HepG2 (cell line): ENCODE results near the gene CLEC16A. TPM values are rescaled to one million over a fixed set of nuclear protein-coding genes. Genes with fewer than 3 reads are reported as not detected.

Experiments used
- CENPX ChIP-seq: sonication (generic); formaldehyde crosslinking; IDR thresholded peaks from 2 replicates; pipeline ENCODE4 v1.9.0; 2021; ENCODE audit warnings: mild to moderate bottlenecking, missing genetic modification reagents, moderate library complexity
- IKZF4 ChIP-seq: sonication (generic); formaldehyde crosslinking; IDR thresholded peaks from 2 replicates; pipeline ENCODE4 v1.5.1; 2020; ENCODE audit warnings: borderline replicate concordance, mild to moderate bottlenecking, low read depth, missing genetic modification reagents; ENCODE audit errors: not compliant biosample characterization
- KDM5B ChIP-seq: sonication (generic); formaldehyde crosslinking; IDR thresholded peaks from 2 replicates; pipeline ENCODE4 v1.4.0; 2020; ENCODE audit warnings: missing genetic modification reagents, mild to moderate bottlenecking, borderline replicate concordance
- MXD4 ChIP-seq: IDR thresholded peaks from 2 replicates; pipeline ENCODE4 v1.6.1; 2016; ENCODE audit warnings: mild to moderate bottlenecking, missing biosample characterization, missing genetic modification reagents
- MYNN ChIP-seq: sonication (generic); formaldehyde crosslinking; IDR thresholded peaks from 2 replicates; pipeline ENCODE4 v1.4.0; 2020; ENCODE audit warnings: mild to moderate bottlenecking, low read depth, missing genetic modification reagents
- SIN3B ChIP-seq: fragments of 150-350 bp; IDR thresholded peaks from 2 replicates; pipeline ENCODE4 v1.6.1; 2014; ENCODE audit warnings: low read length
- SIX4 ChIP-seq: sonication (generic); formaldehyde crosslinking; IDR thresholded peaks from 2 replicates; pipeline ENCODE4 v1.4.0; 2020; ENCODE audit warnings: missing genetic modification reagents
- SMAD3 ChIP-seq: sonication (generic); formaldehyde crosslinking; IDR thresholded peaks from 2 replicates; pipeline ENCODE4 v1.4.0; 2020; ENCODE audit warnings: missing genetic modification reagents
- ZBTB38 ChIP-seq: sonication (generic); formaldehyde crosslinking; IDR thresholded peaks from 2 replicates; pipeline ENCODE4 v1.5.1; 2020; ENCODE audit warnings: mild to moderate bottlenecking, missing genetic modification reagents
- ZNF10 ChIP-seq: sonication (generic); formaldehyde crosslinking; IDR thresholded peaks from 2 replicates; pipeline ENCODE4 v1.4.0; 2020; ENCODE audit warnings: mild to moderate bottlenecking, low read depth, missing genetic modification reagents, borderline replicate concordance
- ZNF451 ChIP-seq: sonication (generic); formaldehyde crosslinking; IDR thresholded peaks from 2 replicates; pipeline ENCODE4 v1.5.0; 2020; ENCODE audit warnings: mild to moderate bottlenecking, missing genetic modification reagents
- ZNF564 ChIP-seq: sonication (generic); formaldehyde crosslinking; IDR thresholded peaks from 2 replicates; pipeline ENCODE4 v1.8.1; 2023; ENCODE audit warnings: mild to moderate bottlenecking, missing genetic modification reagents
- ZNF589 ChIP-seq: sonication (generic); formaldehyde crosslinking; conservative IDR thresholded peaks from 2 replicates; pipeline ENCODE4 v1.8.0; 2022; ENCODE audit warnings: mild to moderate bottlenecking, moderate library complexity, missing genetic modification reagents
- ZNF614 ChIP-seq: IDR thresholded peaks from 2 replicates; pipeline ENCODE4 v1.6.1; 2018; ENCODE audit warnings: missing biosample characterization, missing genetic modification reagents, inconsistent platforms, borderline replicate concordance
- ZNF616 ChIP-seq: sonication (generic); formaldehyde crosslinking; IDR thresholded peaks from 2 replicates; pipeline ENCODE4 v1.5.0; 2020; ENCODE audit warnings: low read depth, mild to moderate bottlenecking, missing genetic modification reagents
- ZNF788 ChIP-seq: sonication (generic); formaldehyde crosslinking; IDR thresholded peaks from 2 replicates; pipeline ENCODE4 v1.5.0; 2020; ENCODE audit warnings: mild to moderate bottlenecking, missing genetic modification reagents, borderline replicate concordance
- polyA plus RNA-seq, 8 experiments: library from polyadenylated mRNA; depleted of rRNA in 3 of 8; stranded (reverse) in 7 of 8; unstranded in 1 of 8; fragments of >200 nt; fragmentation: Illumina TruSeq in 4 of 8; extraction: Trizol in 4 of 8; gene quantifications; 2 replicates each; pipeline versions ENCODE4 v1.2.1 to v1.2.3, GENCODE V29; 2011 to 2016; ENCODE audit warnings: low read depth in 4 of 8, missing spikeins in 1 of 8, mixed read lengths in 1 of 8; ENCODE audit not compliant: insufficient read depth in 1 of 8
- total RNA-seq, 5 experiments: library from RNA; depleted of rRNA; stranded (reverse); fragments of >200 nt; fragmentation: Illumina TruSeq; extraction: Trizol; gene quantifications; 2 replicates each; pipeline ENCODE4 v1.2.3, GENCODE V29; 2016; ENCODE audit warnings: low read depth in 1 of 5
- TF ChIP-seq, protein P1 (sequence below): sonication (generic); formaldehyde crosslinking; IDR thresholded peaks from 2 replicates; pipeline ENCODE4 v1.5.0; 2020; ENCODE audit warnings: missing genetic modification reagents
- TF ChIP-seq, protein P2 (sequence below): sonication (generic); formaldehyde crosslinking; IDR thresholded peaks from 2 replicates; pipeline ENCODE4 v1.4.0; 2020; ENCODE audit warnings: mild to moderate bottlenecking, missing genetic modification reagents
- TF ChIP-seq, protein P3 (sequence below): sonication (generic); formaldehyde crosslinking; IDR thresholded peaks from 2 replicates; pipeline ENCODE4 v1.9.0; 2022; ENCODE audit warnings: low read depth, missing genetic modification reagents
- TF ChIP-seq, protein P4 (sequence below): sonication (generic); formaldehyde crosslinking; IDR thresholded peaks from 2 replicates; pipeline ENCODE4 v1.4.0; 2020; ENCODE audit warnings: missing genetic modification reagents; ENCODE audit errors: not compliant biosample characterization
- TF ChIP-seq, protein P5 (sequence below): sonication (generic); formaldehyde crosslinking; IDR thresholded peaks from 2 replicates; pipeline ENCODE4 v1.4.0; 2020; ENCODE audit warnings: low read depth, mild to moderate bottlenecking, missing genetic modification reagents
- TF ChIP-seq, protein P6 (sequence below): sonication (generic); formaldehyde crosslinking; IDR thresholded peaks from 2 replicates; pipeline ENCODE4 v1.5.0; 2020; ENCODE audit warnings: missing genetic modification reagents

CLEC16A gene
- total and polyA plus RNA-seq, 2 of the 13 experiments (the other 11 are each of a cell fraction or from before 2014, with no cell fraction given), result 8.5 to 10.3 TPM

DNA sequence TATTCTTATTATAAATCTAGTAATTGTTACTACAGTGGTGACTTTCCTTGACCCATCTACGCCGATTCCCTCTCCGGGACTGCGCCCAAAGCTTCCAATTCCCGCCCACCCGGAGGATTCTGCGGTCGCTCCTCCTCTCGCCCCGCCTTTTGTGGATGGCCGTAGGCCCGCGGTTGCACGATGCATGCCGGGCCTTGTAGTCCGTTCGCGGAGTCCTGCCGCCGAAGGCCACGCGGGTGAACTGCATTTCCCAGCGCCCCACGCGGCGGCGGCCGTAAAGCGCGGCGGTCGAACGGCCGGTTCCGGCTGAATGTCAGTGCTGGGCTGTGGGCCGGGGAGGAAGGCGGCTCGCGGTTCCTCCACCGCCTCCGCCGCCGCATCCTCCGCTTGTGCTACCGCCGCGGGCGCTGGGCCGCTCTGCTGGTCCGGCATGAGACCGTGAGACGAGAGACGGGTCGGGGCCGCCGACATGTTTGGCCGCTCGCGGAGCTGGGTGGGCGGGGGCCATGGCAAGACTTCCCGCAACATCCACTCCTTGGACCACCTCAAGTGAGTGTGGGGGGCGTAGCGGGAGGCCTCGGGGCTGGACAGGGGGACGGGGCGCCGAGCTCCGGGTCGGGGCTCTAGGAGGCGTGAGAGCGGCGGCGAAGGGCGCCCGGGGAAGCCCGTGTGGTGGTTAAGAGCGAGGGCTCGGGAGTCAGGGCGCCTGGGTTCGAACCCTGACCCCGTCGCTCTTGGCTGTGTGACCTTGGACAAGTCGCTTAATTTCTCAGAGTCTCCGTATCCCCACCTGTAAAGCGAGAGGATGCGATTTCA, at the start of gene CLEC16A (continued):
- peak; percentile 71; the same call in 1 of the 2 replicates for TF ChIP-seq ZNF451 (CRISPR knock-in tag)
- TF ChIP-seq MYNN (CRISPR knock-in tag), result peak; percentile 97
- peak; percentile 98 for TF ChIP-seq ZBTB38
- TF ChIP-seq SMAD3 (CRISPR knock-in tag), result peak; percentile 95
- TF ChIP-seq ZNF589 (CRISPR knock-in tag), result no peak
- TF ChIP-seq ZNF564 (CRISPR knock-in tag), result 0 out of 2 replicates have a peak, but pooled peaks have one; percentile 33
- peak; percentile 92 for TF ChIP-seq IKZF4 (CRISPR knock-in tag)
- TF ChIP-seq, protein P1, sequence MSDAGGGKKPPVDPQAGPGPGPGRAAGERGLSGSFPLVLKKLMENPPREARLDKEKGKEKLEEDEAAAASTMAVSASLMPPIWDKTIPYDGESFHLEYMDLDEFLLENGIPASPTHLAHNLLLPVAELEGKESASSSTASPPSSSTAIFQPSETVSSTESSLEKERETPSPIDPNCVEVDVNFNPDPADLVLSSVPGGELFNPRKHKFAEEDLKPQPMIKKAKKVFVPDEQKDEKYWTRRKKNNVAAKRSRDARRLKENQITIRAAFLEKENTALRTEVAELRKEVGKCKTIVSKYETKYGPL (CRISPR knock-in tag), result no peak
- TF ChIP-seq ZNF788 (CRISPR knock-in tag), result peak; percentile 100
- TF ChIP-seq CENPX (CRISPR knock-in tag), result no peak
- TF ChIP-seq, protein P2, sequence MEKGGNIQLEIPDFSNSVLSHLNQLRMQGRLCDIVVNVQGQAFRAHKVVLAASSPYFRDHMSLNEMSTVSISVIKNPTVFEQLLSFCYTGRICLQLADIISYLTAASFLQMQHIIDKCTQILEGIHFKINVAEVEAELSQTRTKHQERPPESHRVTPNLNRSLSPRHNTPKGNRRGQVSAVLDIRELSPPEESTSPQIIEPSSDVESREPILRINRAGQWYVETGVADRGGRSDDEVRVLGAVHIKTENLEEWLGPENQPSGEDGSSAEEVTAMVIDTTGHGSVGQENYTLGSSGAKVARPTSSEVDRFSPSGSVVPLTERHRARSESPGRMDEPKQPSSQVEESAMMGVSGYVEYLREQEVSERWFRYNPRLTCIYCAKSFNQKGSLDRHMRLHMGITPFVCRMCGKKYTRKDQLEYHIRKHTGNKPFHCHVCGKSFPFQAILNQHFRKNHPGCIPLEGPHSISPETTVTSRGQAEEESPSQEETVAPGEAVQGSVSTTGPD, result no peak
- no peak for TF ChIP-seq ZNF616 (CRISPR knock-in tag)
- TF ChIP-seq, protein P3, sequence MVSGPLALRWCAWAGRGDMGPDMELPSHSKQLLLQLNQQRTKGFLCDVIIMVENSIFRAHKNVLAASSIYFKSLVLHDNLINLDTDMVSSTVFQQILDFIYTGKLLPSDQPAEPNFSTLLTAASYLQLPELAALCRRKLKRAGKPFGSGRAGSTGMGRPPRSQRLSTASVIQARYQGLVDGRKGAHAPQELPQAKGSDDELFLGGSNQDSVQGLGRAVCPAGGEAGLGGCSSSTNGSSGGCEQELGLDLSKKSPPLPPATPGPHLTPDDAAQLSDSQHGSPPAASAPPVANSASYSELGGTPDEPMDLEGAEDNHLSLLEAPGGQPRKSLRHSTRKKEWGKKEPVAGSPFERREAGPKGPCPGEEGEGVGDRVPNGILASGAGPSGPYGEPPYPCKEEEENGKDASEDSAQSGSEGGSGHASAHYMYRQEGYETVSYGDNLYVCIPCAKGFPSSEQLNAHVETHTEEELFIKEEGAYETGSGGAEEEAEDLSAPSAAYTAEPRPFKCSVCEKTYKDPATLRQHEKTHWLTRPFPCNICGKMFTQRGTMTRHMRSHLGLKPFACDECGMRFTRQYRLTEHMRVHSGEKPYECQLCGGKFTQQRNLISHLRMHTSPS (CRISPR knock-in tag), result no peak
- TF ChIP-seq, protein P4, sequence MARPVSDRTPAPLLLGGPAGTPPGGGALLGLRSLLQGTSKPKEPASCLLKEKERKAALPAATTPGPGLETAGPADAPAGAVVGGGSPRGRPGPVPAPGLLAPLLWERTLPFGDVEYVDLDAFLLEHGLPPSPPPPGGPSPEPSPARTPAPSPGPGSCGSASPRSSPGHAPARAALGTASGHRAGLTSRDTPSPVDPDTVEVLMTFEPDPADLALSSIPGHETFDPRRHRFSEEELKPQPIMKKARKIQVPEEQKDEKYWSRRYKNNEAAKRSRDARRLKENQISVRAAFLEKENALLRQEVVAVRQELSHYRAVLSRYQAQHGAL (CRISPR knock-in tag), result no peak
- TF ChIP-seq ZNF10 (CRISPR knock-in tag), result no peak
- peak; percentile 97 for TF ChIP-seq KDM5B (CRISPR knock-in tag)
- TF ChIP-seq SIN3B, result no peak; the same call in 1 of the 2 replicates
- peak; percentile 91; the same call in 1 of the 2 replicates for TF ChIP-seq ZNF614
- TF ChIP-seq MXD4, result peak; percentile 97
- TF ChIP-seq, protein P5, sequence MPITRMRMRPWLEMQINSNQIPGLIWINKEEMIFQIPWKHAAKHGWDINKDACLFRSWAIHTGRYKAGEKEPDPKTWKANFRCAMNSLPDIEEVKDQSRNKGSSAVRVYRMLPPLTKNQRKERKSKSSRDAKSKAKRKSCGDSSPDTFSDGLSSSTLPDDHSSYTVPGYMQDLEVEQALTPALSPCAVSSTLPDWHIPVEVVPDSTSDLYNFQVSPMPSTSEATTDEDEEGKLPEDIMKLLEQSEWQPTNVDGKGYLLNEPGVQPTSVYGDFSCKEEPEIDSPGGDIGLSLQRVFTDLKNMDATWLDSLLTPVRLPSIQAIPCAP (CRISPR knock-in tag), result peak; percentile 91; the same call in 1 of the 2 replicates
- peak; percentile 73; the same call in 1 of the 2 replicates for TF ChIP-seq SIX4 (CRISPR knock-in tag)
- TF ChIP-seq, protein P6, sequence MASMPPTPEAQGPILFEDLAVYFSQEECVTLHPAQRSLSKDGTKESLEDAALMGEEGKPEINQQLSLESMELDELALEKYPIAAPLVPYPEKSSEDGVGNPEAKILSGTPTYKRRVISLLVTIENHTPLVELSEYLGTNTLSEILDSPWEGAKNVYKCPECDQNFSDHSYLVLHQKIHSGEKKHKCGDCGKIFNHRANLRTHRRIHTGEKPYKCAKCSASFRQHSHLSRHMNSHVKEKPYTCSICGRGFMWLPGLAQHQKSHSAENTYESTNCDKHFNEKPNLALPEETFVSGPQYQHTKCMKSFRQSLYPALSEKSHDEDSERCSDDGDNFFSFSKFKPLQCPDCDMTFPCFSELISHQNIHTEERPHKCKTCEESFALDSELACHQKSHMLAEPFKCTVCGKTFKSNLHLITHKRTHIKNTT (CRISPR knock-in tag), result peak; percentile 97
